GM12878 (cell line): ENCODE results near the gene TTC39A. TPM values are rescaled to one million over a fixed set of nuclear protein-coding genes. Genes with fewer than 3 reads are reported as not detected.

Source experiments
- BCL11A ChIP-seq: IDR thresholded peaks from 2 replicates; pipeline ENCODE4 v1.6.1; 2011; ENCODE audit warnings: low read depth, low read length
- BHLHE40 ChIP-seq, 2 experiments: fragments of 450-650 bp in 1 of 2; IDR thresholded peaks; 2 replicates each; pipeline ENCODE4 v1.6.1; 2011 to 2017; ENCODE audit warnings: low read depth in 2 of 2, borderline replicate concordance in 1 of 2, improper control_type of control experiment in 1 of 2, low read length in 1 of 2, mild to moderate bottlenecking in 1 of 2
- CHD4 ChIP-seq: fragments of 200-600 bp; sonication (generic); IDR thresholded peaks from 2 replicates; pipeline ENCODE4 v1.6.1; 2016; ENCODE audit warnings: mild to moderate bottlenecking
- ETV6 ChIP-seq, 2 experiments: fragments of 450-650 bp in 1 of 2; IDR thresholded peaks in 1 of 2; conservative IDR thresholded peaks in 1 of 2; 2 replicates each; pipeline ENCODE4 v1.6.1; 2014; ENCODE audit warnings: antibody characterized with exemption in 1 of 2, borderline replicate concordance in 1 of 2, low read depth in 1 of 2, mild to moderate bottlenecking in 1 of 2, moderate library complexity in 1 of 2
- GABPA ChIP-seq: IDR thresholded peaks from 2 replicates; pipeline ENCODE4 v1.6.1; 2014; ENCODE audit warnings: antibody characterized with exemption, low read depth, mild to moderate bottlenecking, inconsistent platforms
- GATAD2B ChIP-seq: fragments of 450-650 bp; conservative IDR thresholded peaks from 2 replicates; pipeline ENCODE4 v1.6.1; 2017; ENCODE audit warnings: low read depth, mild to moderate bottlenecking, moderate library complexity
- IKZF2 ChIP-seq, 2 experiments: fragments of 450-650 bp; IDR thresholded peaks; 2 replicates each; pipeline ENCODE4 v1.6.1; 2017; ENCODE audit warnings: mild to moderate bottlenecking in 2 of 2, moderate library complexity in 2 of 2
- MTA2 ChIP-seq: fragments of 450-650 bp; IDR thresholded peaks from 2 replicates; pipeline ENCODE4 v1.6.1; 2016; ENCODE audit warnings: low read depth, mild to moderate bottlenecking, moderate library complexity
- MXI1 ChIP-seq: fragments of 150-350 bp; IDR thresholded peaks from 2 replicates; pipeline ENCODE4 v1.6.1; 2011; ENCODE audit warnings: low read depth, mild to moderate bottlenecking, inconsistent platforms, low read length, improper control_type of control experiment
- NFIC ChIP-seq: IDR thresholded peaks from 2 replicates; pipeline ENCODE4 v1.6.1; 2012; ENCODE audit warnings: low read depth, mild to moderate bottlenecking, inconsistent platforms, low read length, moderate library complexity
- PML ChIP-seq: IDR thresholded peaks from 2 replicates; pipeline ENCODE4 v1.6.1; 2012; ENCODE audit warnings: low read length, inconsistent platforms
- POU2F2 ChIP-seq: IDR thresholded peaks from 3 replicates; pipeline ENCODE4 v1.6.1; 2011; ENCODE audit warnings: low read depth, mild to moderate bottlenecking, low read length, borderline replicate concordance
- RAD21 ChIP-seq: IDR thresholded peaks from 2 replicates; pipeline ENCODE4 v1.6.1; 2011; ENCODE audit warnings: mild to moderate bottlenecking, low read depth, low read length, moderate library complexity; ENCODE audit not compliant: insufficient read depth
- RELA ChIP-seq: fragments of 450-650 bp; IDR thresholded peaks from 2 replicates; pipeline ENCODE4 v1.8.0; 2014; ENCODE audit warnings: borderline replicate concordance; ENCODE audit not compliant: partially characterized antibody
- RUNX3 ChIP-seq: IDR thresholded peaks from 2 replicates; pipeline ENCODE4 v1.6.1; 2012; ENCODE audit warnings: low read length, inconsistent platforms
- SMAD5 ChIP-seq: IDR thresholded peaks from 2 replicates; pipeline ENCODE4 v1.6.1; 2016; ENCODE audit warnings: antibody characterized with exemption, low read depth
- SP1 ChIP-seq: IDR thresholded peaks from one replicate; pipeline ENCODE4 v1.6.1; 2011; ENCODE audit warnings: low read depth, low read length
- SPI1 ChIP-seq: IDR thresholded peaks from 2 replicates; pipeline ENCODE4 v1.6.1; 2011; ENCODE audit warnings: low read depth, mild to moderate bottlenecking, low read length, moderate library complexity, borderline replicate concordance; ENCODE audit not compliant: insufficient read depth
- SREBF1 ChIP-seq: IDR thresholded peaks from 2 replicates; pipeline ENCODE4 v1.6.1; 2012; ENCODE audit warnings: mild to moderate bottlenecking, low read length
- SREBF2 ChIP-seq: IDR thresholded peaks from 2 replicates; pipeline ENCODE4 v1.6.1; 2012; ENCODE audit warnings: mild to moderate bottlenecking, low read length
- SRF ChIP-seq, 2 experiments: IDR thresholded peaks; 2 replicates each; pipeline ENCODE4 v1.6.1; 2011; ENCODE audit warnings: low read depth in 2 of 2, low read length in 2 of 2, mild to moderate bottlenecking in 1 of 2, moderate library complexity in 1 of 2
- STAT1 ChIP-seq: fragments of 450-650 bp; conservative IDR thresholded peaks from 2 replicates; pipeline ENCODE4 v1.6.1; 2014; ENCODE audit warnings: antibody characterized with exemption, mild to moderate bottlenecking
- TCF3 ChIP-seq: IDR thresholded peaks from 2 replicates; pipeline ENCODE4 v1.6.1; 2012; ENCODE audit warnings: low read depth, mild to moderate bottlenecking, low read length, borderline replicate concordance; ENCODE audit not compliant: insufficient read depth
- USF1 ChIP-seq: IDR thresholded peaks from 2 replicates; pipeline ENCODE4 v1.6.1; 2011; ENCODE audit warnings: borderline replicate concordance, low read depth, mild to moderate bottlenecking, moderate library complexity, mixed read lengths, low read length; ENCODE audit not compliant: insufficient read depth; ENCODE audit errors: extremely low read length
- WRNIP1 ChIP-seq: IDR thresholded peaks from 2 replicates; pipeline ENCODE4 v1.6.1; 2011; ENCODE audit warnings: low read depth, low read length, improper control_type of control experiment, borderline replicate concordance
- YBX1 ChIP-seq: fragments of 450-650 bp; IDR thresholded peaks from 2 replicates; pipeline ENCODE4 v1.6.1; 2016; ENCODE audit warnings: antibody characterized with exemption
- ZNF274 ChIP-seq: IDR thresholded peaks from one replicate; pipeline ENCODE4 v1.8.0; 2011; ENCODE audit not compliant: insufficient read length, insufficient read depth
- polyA plus RNA-seq, 11 experiments: library from polyadenylated mRNA; depleted of rRNA in 4 of 11; unstranded in 6 of 11; stranded (reverse) in 5 of 11; fragments of >200 nt; fragmentation: Nextera tagmentation in 4 of 11; fragmentation: Illumina TruSeq in 1 of 11; extraction: Ambion mirVana in 4 of 11; extraction: Trizol in 1 of 11; gene quantifications; 1 replicate in 1 of 11; 2 replicates in 10 of 11; pipeline versions ENCODE4 v1.2.1 to v1.2.3, GENCODE V29; 2011 to 2016; ENCODE audit warnings: inconsistent platforms in 2 of 11, missing spikeins in 2 of 11, low read depth in 1 of 11
- total RNA-seq, 4 experiments: library from RNA; depleted of rRNA in 3 of 4; stranded (reverse); fragments of >200 nt in 3 of 4; fragmentation: Illumina TruSeq in 1 of 4; extraction: Trizol in 1 of 4; gene quantifications; 2 replicates each; pipeline versions ENCODE4 v1.2.1 to v1.2.3, GENCODE V29; 2013 to 2021
- TF ChIP-seq, protein P1 (sequence below): fragments of 450-650 bp; IDR thresholded peaks from 2 replicates; pipeline ENCODE4 v1.6.1; 2018; ENCODE audit warnings: mild to moderate bottlenecking, low read depth, moderate library complexity; ENCODE audit not compliant: partially characterized antibody

The TTC39A gene
- total and polyA plus RNA-seq, 10 of the 15 experiments (the other 5 are each of a cell fraction or from before 2014, with no cell fraction given): 0.18 to 3.0 (median 1.2) TPM

- TF ChIP-seq CHD4 (no peak), RAD21 (peak; percentile 56), SP1 (no peak), SREBF2 (no peak), WRNIP1 (no peak), GATAD2B (no peak), SPI1 (peak; percentile 51; the same call in 1 of the 2 replicates), STAT1 (no peak), RUNX3 (peak; percentile 45; the same call in 1 of the 2 replicates), BCL11A (no peak), MTA2 (no peak), SREBF1 (no peak), RELA (no peak), NFIC (no peak; the same call in 1 of the 2 replicates), SRF (IDR thresholded peaks at IDR 0.05; ENCODE audit: low read depth in 2 of 2, low read length in 2 of 2) (no peak), POU2F2 (0 out of 3 replicates have a peak, but pooled peaks have one; percentile 8), ETV6 (conservative IDR thresholded peaks at IDR 0.05 in 1 of 2, IDR thresholded peaks at IDR 0.05 in 1 of 2; ENCODE audit: borderline replicate concordance in 1 of 2, low read depth in 1 of 2) (peak in 1 of 2 experiments; percentile 48; a peak in 1 of 4 replicates), MXI1 (no peak), PML (no peak), ZNF274 (no peak), IKZF2 (IDR thresholded peaks at IDR 0.05) (0 out of 4 replicates have a peak, but pooled peaks of 1 of the 2 experiments have one; percentile 14), SMAD5 (no peak), GABPA (no peak), BHLHE40 (IDR thresholded peaks at IDR 0.05; ENCODE audit: borderline replicate concordance in 1 of 2, low read depth in 2 of 2, low read length in 1 of 2) (no peak), TCF3 (no peak), YBX1 (no peak), USF1 (no peak)
- TF ChIP-seq, protein P1, sequence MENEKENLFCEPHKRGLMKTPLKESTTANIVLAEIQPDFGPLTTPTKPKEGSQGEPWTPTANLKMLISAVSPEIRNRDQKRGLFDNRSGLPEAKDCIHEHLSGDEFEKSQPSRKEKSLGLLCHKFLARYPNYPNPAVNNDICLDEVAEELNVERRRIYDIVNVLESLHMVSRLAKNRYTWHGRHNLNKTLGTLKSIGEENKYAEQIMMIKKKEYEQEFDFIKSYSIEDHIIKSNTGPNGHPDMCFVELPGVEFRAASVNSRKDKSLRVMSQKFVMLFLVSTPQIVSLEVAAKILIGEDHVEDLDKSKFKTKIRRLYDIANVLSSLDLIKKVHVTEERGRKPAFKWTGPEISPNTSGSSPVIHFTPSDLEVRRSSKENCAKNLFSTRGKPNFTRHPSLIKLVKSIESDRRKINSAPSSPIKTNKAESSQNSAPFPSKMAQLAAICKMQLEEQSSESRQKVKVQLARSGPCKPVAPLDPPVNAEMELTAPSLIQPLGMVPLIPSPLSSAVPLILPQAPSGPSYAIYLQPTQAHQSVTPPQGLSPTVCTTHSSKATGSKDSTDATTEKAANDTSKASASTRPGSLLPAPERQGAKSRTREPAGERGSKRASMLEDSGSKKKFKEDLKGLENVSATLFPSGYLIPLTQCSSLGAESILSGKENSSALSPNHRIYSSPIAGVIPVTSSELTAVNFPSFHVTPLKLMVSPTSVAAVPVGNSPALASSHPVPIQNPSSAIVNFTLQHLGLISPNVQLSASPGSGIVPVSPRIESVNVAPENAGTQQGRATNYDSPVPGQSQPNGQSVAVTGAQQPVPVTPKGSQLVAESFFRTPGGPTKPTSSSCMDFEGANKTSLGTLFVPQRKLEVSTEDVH: no peak
Observed at GRCh38 chr1:51341876-51342496, 11.6 kb upstream of the TTC39A start (continued).
